HG03460 (cell line): ENCODE measurements around the gene KPNA5.
"Not testable (repeated sequence)": the region's sequence is repeated elsewhere in the genome, so short reads cannot be mapped to it uniquely, and the experiment has no call there.

Source experiments
- ATAC-seq: cut with Tn5 transposase; IDR thresholded peaks from one replicate; pipeline ENCODE4 v1.9.1; 2021; ENCODE audit not compliant: unreplicated experiment

KPNA5 gene

DNA sequence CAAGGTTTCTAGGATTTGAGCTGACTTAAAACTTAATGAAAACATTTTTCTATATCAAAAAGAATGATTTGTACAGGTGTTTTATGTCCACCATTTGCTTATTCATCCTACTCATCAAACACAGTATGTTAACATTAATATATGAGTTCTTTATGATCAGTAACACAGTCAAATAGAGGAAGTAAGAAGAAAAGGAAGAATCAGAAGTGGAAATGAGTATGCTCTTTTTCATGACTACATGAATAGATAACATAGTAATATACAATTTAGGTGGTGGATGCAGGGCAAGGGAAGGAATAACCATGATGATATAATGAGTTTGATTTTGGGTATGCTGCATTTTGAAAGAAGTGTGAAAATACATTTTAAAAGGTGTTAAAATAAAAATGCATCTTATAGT, 16.5 kb downstream of the KPNA5 start:
- ATAC-seq: peak; percentile 61

DNA sequence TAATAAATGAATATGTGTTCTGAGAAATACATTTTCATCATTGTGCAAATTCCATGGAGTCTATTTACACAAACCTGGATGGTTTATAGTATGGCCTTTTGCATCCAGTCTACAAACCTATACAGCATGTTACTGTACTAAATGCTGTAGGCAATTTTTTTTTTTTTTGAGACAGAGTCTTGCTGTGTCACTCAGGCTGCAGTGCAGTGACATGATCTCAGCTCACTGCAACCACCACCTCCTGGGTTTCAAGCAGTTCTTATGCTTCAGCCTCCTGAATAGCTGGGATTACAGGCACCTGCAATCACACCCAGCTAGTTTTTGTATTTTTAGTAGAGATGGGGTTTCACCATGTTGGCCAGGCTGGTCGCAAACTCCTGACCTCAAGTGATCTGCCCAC, 22.9 kb downstream of the KPNA5 start:
- not testable (repeated sequence) for ATAC-seq

DNA sequence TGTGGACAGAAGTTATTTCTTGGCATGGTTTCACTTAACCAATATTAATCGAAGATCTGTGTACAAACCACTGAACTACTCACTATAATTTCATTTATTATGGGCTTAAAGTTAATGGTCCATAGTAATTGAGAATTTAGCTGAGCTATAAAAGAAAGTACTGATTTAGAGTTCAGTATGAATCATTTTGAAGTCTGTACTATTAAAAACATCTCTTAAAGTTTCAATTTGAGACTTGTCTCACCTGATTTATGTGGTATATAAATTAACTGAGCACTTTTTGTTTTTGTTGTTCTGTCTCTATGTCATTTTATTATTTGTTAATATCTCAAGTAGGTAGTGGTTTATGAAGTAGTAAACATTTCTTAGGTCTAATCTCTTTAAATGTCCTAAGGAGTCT, 24.9 kb downstream of the KPNA5 start:
- no peak for ATAC-seq

DNA sequence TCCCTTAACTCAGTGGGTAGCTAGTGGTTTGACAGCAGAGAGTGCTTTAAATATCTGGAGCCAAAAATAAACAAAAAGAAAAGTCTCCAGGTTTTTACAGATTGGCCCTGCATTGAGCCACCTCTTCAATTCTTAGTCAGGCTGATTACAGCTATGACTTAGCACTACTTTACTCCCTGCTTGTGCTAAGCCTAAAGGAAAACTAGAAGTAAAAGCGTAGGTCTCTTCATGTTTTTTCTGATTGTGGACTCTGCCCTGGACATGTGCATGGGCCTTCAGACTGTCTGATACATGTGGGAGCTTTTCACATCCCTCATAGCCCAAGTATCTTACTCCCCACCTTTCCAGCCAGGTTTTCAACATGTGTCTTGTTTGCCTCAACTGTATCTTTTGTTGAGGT, 33.3 kb downstream of the KPNA5 start:
- no peak for ATAC-seq

DNA sequence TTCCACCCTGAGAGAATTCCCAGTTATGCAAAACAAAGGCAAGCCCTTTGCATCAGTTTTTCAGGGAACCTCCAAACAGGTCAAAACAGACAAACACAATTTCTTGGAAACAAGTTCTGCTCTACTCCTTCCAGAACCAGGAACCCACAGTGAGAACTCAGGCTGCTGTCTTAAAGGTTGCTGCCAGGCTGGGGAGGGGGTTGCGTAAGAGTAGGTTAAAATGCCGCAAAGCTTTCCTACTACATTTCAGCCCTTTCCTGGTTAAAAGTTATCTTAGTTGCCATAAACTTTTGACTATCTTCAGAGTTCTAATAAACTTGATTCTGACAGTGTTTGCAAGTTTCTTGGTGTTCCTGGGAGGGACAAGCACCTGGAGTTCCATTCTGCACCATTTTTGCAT, 33.8 kb downstream of the KPNA5 start:
- no peak for ATAC-seq

DNA sequence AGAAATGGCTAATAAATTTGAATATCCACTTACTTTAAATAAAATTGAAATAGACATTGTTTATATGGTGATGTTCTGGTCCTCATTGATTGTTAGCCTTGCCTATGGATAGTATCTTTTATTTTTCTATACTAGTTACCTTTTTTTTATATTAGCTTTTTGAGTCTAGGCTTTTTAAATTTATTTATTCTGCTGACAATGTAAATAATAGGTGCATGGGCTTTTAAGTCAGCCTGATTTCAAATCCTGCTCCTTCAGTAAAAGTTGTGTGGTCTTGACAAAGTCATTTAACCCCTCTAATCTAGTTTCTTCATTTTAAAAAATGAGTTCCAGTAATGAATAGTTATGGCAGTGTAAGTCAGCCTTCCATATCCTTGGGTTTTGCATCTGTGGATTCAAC, 45.9 kb downstream of the KPNA5 start:
- ATAC-seq: no peak

DNA sequence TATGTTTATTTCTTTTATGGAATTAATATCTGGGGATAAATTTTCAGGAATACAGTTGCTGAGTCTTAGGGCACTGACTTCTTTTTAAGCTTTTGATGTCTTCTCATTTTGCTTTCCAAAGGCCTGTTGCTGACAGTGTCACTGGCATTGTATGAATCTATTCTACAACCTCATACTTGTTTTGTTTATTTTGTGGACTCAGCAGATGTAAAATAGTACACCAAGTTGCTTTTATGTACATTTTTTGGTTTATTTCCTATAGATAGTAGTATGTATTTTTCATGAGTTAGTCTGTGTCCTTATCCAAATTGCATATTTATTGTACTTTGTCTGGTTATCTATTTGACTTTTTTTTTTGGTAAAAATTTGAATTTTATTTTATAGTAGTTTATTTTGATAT, 49.5 kb downstream of the KPNA5 start:
- no peak for ATAC-seq

DNA sequence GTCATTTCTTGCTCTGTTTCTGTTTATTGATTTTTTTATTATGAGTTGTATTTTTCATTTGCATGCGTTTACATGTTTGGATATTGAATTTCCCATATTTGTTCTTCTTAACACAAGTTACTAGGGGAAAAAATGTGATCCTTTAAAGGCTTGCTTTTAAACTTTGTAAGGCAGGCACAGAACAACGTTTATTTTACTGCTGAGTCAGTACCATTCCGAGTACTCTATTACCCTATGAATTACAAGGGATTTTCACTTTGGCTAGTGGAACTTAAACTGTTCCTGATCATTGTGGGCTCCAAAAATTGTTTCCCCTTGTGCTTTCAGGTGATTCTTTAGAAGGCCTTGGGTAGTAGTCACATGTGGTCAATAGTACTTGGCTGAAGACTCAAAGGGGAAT, 56.0 kb downstream of the KPNA5 start:
- no peak for ATAC-seq

DNA sequence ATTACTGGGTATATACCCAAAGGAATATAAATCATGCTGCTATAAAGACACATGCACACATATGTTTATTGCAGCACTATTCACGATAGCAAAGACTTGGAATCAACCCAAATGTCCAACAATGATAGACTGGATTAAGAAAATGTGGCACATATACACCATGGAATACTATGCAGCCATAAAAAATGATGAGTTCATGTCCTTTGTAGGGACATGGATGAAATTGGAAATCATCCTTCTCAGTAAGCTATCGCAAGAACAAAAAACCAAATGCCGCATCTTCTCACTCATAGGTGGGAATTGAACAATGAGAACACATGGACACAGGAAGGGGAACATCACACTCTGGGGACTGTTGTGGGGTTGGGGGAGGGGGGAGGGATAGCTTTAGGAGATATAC, 59.5 kb downstream of the KPNA5 start:
- ATAC-seq: not testable (repeated sequence)

DNA sequence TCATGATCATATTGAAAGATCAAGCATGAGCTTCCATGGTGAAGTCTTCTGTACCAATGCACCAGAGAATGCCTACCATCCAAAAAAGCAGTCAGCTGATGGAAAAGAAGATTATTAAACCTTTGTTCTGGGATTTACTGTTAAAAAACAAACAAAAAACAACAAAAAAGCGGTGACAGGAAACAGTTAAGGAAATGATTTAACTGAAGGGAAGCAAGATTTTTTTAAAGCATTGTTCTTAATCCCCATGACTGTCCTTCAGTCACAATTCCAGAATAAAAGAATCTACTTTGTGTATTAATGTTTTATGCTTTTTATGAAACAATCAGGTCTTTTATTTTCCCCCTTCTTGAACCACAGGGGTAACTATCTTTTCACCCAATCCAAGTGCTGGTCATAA, 60.6 kb downstream of the KPNA5 start:
- no peak for ATAC-seq

DNA sequence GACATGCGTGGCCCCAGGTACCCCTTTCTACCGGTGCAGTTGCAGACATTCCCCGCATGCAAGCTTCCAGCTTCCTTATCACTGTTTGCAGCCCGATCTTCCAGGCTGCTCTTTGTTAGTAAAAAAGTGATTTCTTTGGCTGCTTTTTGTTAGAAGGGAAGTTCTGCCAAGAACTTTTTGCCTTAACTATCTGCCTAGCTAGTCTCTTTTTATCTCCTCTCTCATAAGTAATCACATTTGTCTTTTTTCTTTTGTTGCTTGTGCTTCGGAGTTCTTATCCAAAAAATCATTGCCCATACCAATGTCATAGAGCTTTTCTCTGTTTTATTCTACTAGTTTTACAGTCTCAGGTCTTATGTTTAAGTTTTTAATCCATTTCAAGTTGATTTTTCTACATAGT, 64.2 kb downstream of the KPNA5 start:
- ATAC-seq: no peak

DNA sequence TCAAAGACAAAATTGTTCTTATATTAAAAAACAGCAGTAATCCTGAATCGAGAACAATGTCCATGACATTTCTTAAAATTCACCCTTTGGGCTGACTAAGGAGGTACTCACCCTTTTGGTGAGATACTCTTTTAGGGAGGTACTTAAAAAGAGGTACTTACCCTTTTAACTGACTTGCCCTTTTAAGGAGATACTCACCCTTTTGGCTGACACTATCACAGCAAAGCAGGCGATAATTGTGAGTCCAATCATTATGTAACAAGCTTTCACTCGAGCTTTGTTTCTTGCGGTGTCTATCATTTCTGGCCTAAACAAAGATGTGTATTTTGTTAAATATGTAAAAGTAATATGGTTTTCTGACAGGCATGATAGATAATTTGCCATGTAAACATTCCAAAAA, 80.8 kb downstream of the KPNA5 start:
- no peak for ATAC-seq

DNA sequence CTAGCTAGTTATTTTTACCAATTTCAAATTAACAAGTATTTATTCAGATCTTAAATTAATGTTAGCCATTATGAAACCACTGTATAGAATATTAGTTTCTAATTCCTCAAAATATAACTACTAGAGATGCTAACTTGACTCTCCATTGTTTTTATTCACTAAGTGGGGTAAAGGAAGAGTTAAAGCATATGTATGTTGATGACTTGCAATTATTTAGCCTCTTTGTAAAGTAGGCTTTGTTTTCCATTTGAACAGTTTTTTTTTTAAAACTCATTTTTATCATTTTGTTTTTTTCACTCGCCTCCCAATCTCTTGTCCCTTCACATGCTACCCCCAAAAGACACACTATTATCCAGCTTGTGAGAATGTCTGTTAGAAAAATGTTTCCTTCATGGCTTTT, 81.2 kb downstream of the KPNA5 start:
- no peak for ATAC-seq

DNA sequence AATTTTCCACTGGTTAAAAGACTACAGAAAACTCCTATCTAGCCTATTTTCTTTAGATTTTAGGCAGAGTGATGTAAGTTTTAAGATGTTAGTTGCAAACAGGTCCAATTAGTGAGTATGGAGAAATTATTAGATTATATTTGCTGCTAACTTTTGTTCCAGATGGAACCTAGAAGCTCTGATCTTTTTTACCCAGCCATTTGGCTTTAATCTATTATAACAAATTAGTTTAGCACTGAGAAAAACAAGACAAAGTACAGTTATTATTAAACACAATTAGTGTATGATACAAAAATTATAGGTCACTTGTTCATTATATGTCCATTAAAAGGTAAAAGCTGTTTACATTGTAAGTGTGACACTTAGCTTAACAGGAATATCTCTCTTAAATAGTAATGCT, 82.0 kb downstream of the KPNA5 start:
- ATAC-seq: no peak

DNA sequence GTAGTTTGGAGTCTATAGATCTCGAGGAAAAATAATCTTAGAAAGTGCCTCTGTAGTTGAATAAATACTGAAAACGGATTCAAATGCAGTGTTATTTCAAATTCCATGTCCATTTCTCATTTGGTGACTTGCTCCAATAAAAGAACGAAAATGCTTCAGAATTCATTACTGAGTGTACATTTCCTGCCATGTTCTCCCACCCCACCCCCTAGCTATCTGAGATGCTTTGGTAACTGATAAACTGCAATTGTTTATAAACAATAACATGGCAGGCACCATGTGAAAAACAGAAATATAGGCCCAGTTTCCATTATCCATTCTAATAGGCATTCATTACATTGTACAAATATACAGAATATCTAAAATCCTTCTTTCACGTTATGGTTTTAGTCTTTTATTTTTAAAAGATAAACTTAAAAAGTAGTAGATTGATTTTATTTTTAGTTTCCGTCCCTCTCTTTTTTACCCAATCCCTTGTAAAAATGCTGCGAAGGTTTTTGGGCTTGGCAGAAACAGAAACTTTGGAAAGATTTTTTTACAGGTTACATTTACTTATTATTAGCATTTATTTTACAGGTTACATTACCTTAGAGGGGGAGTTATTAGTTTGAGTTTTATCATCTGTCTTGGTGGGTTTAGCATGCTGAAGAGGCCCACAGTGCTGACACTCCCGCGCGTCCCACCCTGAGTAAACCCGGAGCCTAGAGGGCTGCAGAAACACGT, 83.1 kb downstream of the KPNA5 start:
- no peak for ATAC-seq

DNA sequence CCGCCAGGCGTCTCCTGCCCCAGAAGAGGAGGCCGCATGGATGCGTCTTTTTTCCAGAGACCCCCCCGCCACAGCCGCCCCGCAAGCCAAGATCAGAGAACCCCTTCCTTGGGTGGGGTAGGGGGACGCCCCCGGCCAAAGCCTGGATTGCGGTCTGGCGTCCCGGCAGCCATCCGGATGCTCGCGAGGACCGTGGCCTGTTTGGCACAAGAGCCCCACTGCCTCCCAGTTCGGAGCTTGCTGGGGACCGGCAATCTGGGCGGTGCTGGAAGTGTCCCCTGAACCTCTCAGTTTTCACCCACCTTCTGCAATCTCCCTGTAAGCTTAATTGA, 83.6 kb downstream of the KPNA5 start:
- no peak for ATAC-seq

DNA sequence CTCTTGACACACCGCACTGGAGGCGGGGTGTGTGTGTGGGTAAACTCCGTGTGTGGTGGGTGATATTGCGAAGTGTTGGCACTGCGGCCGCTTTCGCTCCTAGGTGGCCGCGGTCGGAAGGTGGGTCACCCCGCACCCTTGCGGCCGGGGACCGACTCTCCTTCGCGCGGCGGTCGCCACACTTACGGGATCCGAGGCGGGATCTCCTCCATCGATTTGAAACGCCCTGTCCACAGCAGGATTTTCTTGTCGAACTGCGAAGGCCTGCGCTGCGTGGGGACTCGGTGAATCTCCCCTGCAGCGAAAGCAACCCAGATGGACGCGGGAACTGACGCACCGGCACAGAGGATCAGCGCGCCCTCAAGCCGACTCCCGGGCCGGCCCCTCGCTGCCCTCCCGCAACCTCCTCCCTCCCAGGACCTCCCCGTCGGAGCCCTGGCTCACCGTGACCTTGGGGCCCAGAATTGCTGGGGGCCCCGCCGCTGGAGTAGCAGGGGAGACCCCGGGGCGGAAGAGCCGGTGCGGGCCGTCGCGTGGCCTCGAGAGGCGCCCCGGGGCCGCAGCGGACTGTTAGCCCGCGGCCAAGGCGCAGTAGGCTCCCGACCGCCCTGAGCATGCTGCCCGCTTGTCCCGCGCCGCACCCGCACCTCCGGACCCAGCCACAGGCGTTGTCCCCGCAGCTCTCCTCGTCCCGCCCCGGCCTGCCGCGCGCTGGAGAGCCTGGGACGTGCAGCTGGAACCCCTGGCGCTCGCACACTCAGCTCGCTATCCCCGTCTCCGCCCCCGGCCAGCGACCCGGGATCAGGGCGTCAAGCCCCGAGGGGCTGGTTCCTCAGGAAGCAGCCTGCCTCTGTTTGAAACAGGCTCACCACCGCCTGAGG, 84.2 kb downstream of the KPNA5 start, which contains the start of gene FAM162B:
FAM162B (minus strand) TSS at position 759 of the 881 bp plus-strand sequence; CDS start at position 616, 143 bp downstream.
- no peak for ATAC-seq

DNA sequence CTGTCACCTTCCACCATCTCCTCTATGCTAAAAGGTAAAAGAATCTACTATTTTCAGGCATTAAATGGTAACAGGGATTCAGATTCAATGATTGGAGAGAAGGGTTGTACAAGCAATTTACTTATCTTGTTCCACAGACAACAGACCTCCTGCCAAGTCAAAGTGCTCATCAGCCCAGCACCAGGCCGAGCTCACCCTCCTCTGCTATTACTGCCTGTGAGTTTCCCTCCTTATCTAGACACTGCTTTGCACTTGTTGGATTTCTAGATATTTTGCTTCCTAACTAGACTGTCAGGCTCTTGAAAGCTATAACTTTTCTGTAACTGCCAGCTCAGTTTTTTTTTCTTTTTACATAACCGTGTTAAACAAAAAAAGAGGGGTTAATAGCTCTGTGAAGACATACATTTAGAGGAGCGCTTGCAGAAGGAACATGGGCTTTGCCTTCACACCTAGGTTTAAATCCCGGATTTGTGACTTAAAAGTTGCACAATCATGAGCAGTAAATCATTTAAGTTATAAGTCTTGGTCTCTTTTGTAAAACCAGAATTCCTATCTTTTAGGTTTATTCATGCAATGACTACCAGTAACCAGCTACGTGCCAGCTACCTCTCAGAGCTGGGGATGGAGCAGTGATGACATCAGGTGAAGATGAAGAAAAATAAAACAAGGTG, 85.6 kb downstream of the KPNA5 start:
- no peak for ATAC-seq

DNA sequence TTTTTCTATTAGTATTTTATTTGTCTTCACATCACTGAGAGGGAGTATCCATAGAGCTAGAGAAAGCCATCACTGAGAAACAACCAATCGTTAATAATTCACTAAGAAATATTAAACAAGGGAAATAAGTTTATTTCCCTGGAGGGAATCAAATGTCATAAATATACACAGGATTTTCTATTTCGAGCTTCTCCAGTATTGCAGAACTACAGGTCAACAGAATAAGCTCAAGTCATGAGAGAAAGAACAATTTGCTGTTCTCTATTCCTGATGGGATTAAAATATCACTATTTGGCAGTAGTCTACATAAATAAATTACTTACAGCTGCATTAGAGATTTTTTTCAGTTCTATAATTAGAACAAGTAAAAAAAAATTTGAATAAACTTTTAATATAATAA, 86.7 kb downstream of the KPNA5 start:
- ATAC-seq: no peak

DNA sequence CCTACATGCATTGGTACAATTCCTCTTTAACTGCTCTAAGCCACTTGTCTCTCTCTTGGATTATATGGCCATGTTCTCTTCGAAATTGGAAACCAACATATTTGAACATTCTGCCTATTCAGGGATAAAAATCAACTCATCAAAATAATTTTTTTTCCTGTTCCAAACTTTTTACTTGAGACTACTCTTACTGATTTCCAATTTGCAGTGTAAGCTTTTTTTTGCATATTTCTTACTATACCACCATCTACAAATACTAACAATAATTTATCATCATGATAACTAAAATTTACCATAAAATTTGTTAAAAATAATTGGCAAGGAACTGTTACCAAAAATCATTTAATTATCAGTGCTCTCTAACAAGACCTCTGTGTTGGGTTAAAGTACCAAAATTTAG, 91.4 kb downstream of the KPNA5 start:
- no peak for ATAC-seq

DNA sequence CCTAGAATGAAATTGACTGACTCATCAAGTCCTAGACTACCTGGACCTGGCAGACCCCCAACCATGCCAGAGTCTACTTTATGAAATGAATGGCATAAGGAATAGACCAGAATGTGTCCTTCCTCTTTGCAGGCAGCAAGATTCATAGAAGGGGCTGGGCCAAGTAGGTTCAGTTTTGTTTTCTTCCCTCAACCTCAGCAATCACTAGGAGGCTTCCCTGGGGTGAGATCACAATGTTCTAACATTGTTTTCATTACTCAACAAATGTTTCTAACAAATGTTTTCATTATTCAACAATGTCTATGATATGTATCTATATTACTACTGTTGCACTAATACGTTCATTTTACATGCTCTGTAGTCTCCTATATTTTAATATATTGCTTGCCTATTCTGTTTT, 92.9 kb downstream of the KPNA5 start:
- no peak for ATAC-seq

DNA sequence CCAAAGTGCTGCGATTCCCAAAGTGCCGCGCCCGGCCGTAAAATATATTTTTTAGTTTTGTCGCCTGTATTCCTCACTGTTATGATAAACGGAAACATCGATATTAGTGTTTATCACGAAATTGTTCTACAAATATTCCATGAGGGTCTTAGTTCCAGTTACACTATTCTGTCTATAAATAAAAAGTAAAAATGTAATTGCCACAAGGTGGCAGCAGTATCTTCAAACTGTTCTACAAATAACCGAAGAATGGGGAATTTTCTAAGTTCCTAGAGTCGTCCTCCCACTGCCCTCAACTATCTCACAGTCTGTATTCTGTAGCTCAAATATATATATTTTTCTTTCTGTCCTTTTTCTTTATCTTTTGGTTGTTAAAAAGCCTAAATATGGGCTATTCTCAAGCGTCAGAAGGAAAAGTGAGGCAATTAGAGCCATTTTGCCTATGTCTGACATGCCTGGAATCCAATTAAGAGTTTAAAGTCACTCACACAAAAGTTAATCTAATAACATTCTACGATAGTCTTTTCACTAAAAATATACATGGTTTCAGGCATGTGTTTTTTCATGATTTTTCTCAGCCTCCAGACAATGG, 98.7 kb downstream of the KPNA5 start:
- ATAC-seq: peak; percentile 76
